Body of pancreas (tissue), 4 donors: ENCODE measurements around the gene RDH8.

ENCODE experiments used
- CTCF ChIP-seq, 7 experiments: fragments of 450-650 bp in 4 of 7; fragments of 200-600 bp in 3 of 7; sonication (generic) in 3 of 7; IDR thresholded peaks; one replicate each; pipeline ENCODE4 v1.5.1; 2016 to 2019; ENCODE audit warnings: antibody characterized with exemption in 7 of 7
- POLR2A ChIP-seq, 3 donors: fragments of 450-650 bp; IDR thresholded peaks; one replicate each; pipeline ENCODE4 v1.6.1; 2016; ENCODE audit warnings: antibody characterized with exemption in 3 of 3, mild to moderate bottlenecking in 2 of 3

DNA sequence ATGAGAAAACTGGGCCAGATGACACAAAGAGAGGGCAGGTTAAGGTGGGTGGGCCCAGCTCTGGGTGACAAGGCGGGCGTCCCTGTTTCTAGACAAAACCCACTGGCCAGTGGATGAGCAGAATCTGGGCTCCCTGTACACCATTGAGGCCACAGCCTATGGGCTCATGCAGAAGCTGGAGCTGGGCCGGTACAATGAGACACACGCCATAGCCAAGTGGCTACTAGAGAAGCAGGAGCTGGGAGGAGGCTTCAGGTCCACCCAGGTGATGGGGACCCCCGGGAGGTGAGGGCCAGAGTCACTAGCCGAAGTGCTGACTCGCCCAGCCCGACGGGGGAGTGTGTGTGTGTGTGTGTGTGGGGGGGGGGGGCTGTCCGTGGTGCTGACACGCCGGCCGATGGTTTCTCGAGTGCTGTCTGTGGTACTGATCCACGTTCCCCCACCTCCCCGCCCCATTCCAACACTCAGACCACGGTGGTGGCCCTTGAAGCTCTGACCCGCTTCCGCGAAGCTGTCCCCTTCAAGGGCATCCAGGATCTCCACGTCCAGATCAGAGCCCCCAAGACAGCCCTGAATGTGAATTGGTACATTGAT, 48.5 kb downstream of the RDH8 start:
- TF ChIP-seq POLR2A (IDR thresholded peaks at IDR 0.05) (no peak), CTCF (IDR thresholded peaks at IDR 0.05) (no peak)
